Muscle of leg (tissue), 11 donors: ENCODE data around the gene UNC45A. TPM values are rescaled to one million over a fixed set of nuclear protein-coding genes. Genes with fewer than 3 reads are reported as not detected.

Source experiments
- DNase-seq: peaks from one replicate; pipeline ENCODE4 v3.0.0; 2013
- H3K27ac ChIP-seq: one replicate; pipeline ENCODE4 v1.5.1; 2013; ENCODE audit warnings: mild to moderate bottlenecking, low read length, control low read depth
- H3K27me3 ChIP-seq: one replicate; pipeline ENCODE4 v1.6.1; 2013; ENCODE audit warnings: low read length; ENCODE audit not compliant: control insufficient read depth, insufficient read depth
- H3K36me3 ChIP-seq: one replicate; pipeline ENCODE4 v1.6.1; 2013; ENCODE audit warnings: low read length; ENCODE audit not compliant: control insufficient read depth, insufficient read depth
- H3K4me1 ChIP-seq: one replicate; pipeline ENCODE4 v1.6.1; 2013; ENCODE audit warnings: low read length; ENCODE audit not compliant: control insufficient read depth, insufficient read depth
- H3K4me3 ChIP-seq: one replicate; pipeline ENCODE4 v1.5.1; 2013; ENCODE audit warnings: low read length, control low read depth
- H3K9me3 ChIP-seq: replicated peaks from 2 replicates; pipeline ENCODE4 v1.6.1; 2013; ENCODE audit warnings: low read depth, low read length; ENCODE audit not compliant: control insufficient read depth
- WGBS: methylation state at CpG from one replicate; pipeline ENCODE4 v1.1.5; 2013; ENCODE audit warnings: missing lambda C conversion rate; ENCODE audit not compliant: insufficient coverage; 5-methylcytosine and 5-hydroxymethylcytosine counted together
- polyA plus RNA-seq, 8 donors: library from polyadenylated mRNA; unstranded; fragments of 120-200 nt; gene quantifications; one replicate each; pipeline versions ENCODE4 v1.2.1 to v1.2.3, GENCODE V29; 2013; ENCODE audit warnings: inconsistent platforms in 1 of 8, low replicate concordance in 1 of 8; ENCODE audit not compliant: insufficient read length in 8 of 8, insufficient read depth in 1 of 8
- total RNA-seq: library from RNA; stranded (reverse); fragments of 120-200 nt; gene quantifications from one replicate; pipeline ENCODE4 v1.2.4, GENCODE V29; 2013

UNC45A gene
- total and polyA plus RNA-seq, 9 donors = 22.7 to 39.9 (median 29.4) TPM

DNA sequence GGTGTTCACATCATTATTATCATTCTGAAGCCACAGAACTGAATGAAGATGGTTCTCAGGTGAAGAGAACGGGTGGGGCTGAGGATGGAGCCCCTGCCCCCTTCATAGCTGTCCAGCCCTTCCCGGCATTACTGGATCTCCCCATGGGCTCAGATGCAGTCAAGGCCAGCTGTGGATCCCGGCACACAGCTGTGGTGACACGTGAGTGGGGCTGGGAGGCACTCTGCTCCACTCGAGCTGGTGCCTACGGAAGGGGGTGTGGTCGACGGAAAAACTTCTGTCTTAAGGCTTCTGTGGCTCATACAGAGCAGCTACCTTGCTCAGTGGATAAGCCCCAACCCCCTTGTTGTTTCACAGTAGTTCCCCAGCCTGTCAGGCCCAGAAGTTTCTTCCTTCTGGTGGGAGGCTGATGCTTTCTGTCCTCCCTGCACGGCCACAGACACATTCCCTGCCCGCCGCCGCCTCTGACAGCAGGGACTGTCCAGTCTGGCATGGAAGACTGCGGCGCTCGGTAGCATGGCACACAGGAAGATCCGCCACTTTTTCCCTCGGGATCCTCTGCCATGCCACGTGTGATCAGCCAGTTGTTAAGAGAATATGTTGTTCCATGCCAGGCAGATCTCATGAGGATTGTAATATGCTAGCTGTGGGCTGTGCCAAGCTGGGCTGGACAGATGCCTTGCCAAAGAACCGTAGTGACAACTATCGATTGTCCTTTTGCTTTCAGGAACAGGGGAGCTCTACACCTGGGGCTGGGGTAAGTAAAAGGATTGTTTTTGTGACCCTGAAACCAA, 25.4 kb downstream of the UNC45A start:
- peak; percentile 41 for DNase-seq
- Histone ChIP-seq H3K27me3 (no peaks in the 10 kb centered on the region), H3K9me3 (no peaks in the 10 kb centered on the region), H3K4me1 (peaks cover 51% of the 10 kb centered on the region), H3K4me3 (no peak overlapping the region), H3K36me3 (peaks cover 38% of the 10 kb centered on the region), H3K27ac (peak overlapping the region; percentile 82)
- WGBS = 71% methylated on average over 16 of the region's 20 CpGs

DNA sequence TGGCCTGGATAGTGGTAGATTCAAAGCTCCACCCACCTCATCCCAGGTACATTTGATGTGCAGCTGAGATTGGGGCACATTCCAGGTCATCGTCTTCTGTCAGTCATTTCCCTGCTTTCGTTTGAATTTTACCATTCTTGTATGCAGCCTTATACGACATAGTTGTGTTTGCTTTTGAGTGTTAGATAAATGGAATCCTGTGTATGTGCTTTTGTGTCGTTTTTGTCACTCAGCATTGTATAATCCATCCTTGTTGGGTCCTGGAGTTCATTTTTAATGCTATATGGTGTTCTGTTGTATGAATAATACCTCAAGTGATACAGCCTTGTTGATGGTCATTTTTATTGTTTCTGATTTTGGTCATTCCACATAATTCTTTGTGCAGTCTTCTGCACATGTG, 26.9 kb downstream of the UNC45A start:
- Histone ChIP-seq H3K9me3 (no peaks in the 10 kb centered on the region), H3K4me3 (no peak overlapping the region), H3K27me3 (no peaks in the 10 kb centered on the region), H3K27ac (no peak overlapping the region), H3K4me1 (peaks cover 42% of the 10 kb centered on the region), H3K36me3 (peaks cover 49% of the 10 kb centered on the region)
- no CpG with 5 or more reads among the region's 4 CpGs for WGBS
- DNase-seq = no peak

DNA sequence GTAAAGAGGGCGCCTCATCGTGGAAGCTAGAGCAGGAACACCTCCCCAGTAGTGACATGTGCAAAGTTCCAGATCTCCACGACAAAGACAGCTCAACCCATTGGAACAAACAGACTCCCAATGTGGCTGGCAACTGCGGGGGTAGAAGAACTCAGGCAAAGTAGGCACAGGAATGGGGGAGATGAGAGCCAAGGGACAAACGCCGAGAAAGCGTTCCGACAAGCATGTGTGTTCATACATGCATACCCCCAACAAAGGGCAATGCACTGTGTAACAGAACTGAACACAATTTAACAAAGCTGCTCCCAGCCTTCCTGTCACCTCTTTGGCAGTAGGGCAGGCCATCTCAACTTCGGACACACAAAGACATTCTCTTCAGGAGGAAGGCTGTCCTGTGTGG, 31.2 kb downstream of the UNC45A start:
- no peaks in the 10 kb centered on the region for H3K9me3 ChIP-seq
- no peak for DNase-seq
- H3K27ac ChIP-seq = no peak overlapping the region
- peaks cover 72% of the 10 kb centered on the region for H3K36me3 ChIP-seq
- H3K27me3 ChIP-seq = no peaks in the 10 kb centered on the region
- peaks cover 2% of the 10 kb centered on the region for H3K4me1 ChIP-seq
- no peak overlapping the region for H3K4me3 ChIP-seq
- 95% methylated on average over 4 of the region's 9 CpGs for WGBS

DNA sequence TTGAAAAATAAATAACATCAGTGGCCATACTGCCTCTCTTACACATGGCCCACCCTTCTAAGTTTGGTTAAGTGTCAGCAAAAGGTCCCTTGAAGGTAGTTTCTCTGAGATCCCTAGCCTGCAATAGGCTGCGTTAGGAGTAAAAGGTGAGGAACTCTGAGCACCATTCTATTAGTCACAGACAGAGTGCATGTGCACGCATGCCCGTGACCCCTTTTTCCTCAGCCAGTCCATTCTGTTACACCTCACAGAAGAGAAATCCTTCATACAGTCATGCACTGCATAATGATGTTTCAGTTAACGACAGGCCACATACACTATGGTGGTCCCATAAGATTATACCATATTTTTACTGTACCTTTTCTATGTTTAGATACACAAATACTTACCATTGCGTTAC, 32.1 kb downstream of the UNC45A start:
- WGBS = 75% methylated on average over 2 of the region's 5 CpGs
- H3K4me3 ChIP-seq = no peak overlapping the region
- no peak for DNase-seq
- H3K4me1 ChIP-seq = no peaks in the 10 kb centered on the region
- H3K27ac ChIP-seq = no peak overlapping the region
- H3K9me3 ChIP-seq = no peaks in the 10 kb centered on the region
- no peaks in the 10 kb centered on the region for H3K27me3 ChIP-seq
- H3K36me3 ChIP-seq = peaks cover 65% of the 10 kb centered on the region

- Histone ChIP-seq H3K27ac (no peak overlapping the region), H3K4me3 (no peak overlapping the region), H3K4me1 (no peaks in the 10 kb centered on the region), H3K9me3 (no peaks in the 10 kb centered on the region), H3K36me3 (peaks cover 68% of the 10 kb centered on the region), H3K27me3 (no peaks in the 10 kb centered on the region)
- no peak for DNase-seq
- no CpG with 5 or more reads among the region's 1 CpG for WGBS
Measured at GRCh38 chr15:90968434-90968833, 33.3 kb downstream of the UNC45A start.

- no peaks in the 10 kb centered on the region for H3K27me3 ChIP-seq
- peaks cover 72% of the 10 kb centered on the region for H3K36me3 ChIP-seq
- H3K4me3 ChIP-seq = no peak overlapping the region
- no peak overlapping the region for H3K27ac ChIP-seq
- WGBS = 91% methylated on average over 5 of the region's 7 CpGs
- no peaks in the 10 kb centered on the region for H3K9me3 ChIP-seq
- DNase-seq = no peak
- no peaks in the 10 kb centered on the region for H3K4me1 ChIP-seq
Measured at GRCh38 chr15:90970274-90970673, 35.2 kb downstream of the UNC45A start.

- H3K4me3 ChIP-seq = no peak overlapping the region
- H3K9me3 ChIP-seq = no peaks in the 10 kb centered on the region
- peaks cover 65% of the 10 kb centered on the region for H3K36me3 ChIP-seq
- DNase-seq = no peak
- WGBS = no CpG with 5 or more reads among the region's 5 CpGs
- H3K27ac ChIP-seq = no peak overlapping the region
- H3K4me1 ChIP-seq = no peaks in the 10 kb centered on the region
- H3K27me3 ChIP-seq = no peaks in the 10 kb centered on the region
Measured at GRCh38 chr15:90972133-90972532, 37.0 kb downstream of the UNC45A start.

- H3K27me3 ChIP-seq = no peaks in the 10 kb centered on the region
- 92% methylated on average over 20 of the region's 21 CpGs for WGBS
- H3K36me3 ChIP-seq = peaks cover 58% of the 10 kb centered on the region
- no peak for DNase-seq
- no peaks in the 10 kb centered on the region for H3K9me3 ChIP-seq
- no peak overlapping the region for H3K4me3 ChIP-seq
- H3K4me1 ChIP-seq = no peaks in the 10 kb centered on the region
- no peak overlapping the region for H3K27ac ChIP-seq
Measured at GRCh38 chr15:90974216-90974615, 39.1 kb downstream of the UNC45A start.

GRCh38 chr15:90979582-90979981, 44.5 kb downstream of the UNC45A start:
- no peak overlapping the region for H3K4me3 ChIP-seq
- peaks cover 62% of the 10 kb centered on the region for H3K36me3 ChIP-seq
- H3K4me1 ChIP-seq = no peaks in the 10 kb centered on the region
- no peak for DNase-seq
- H3K27ac ChIP-seq = no peak overlapping the region
- H3K9me3 ChIP-seq = no peaks in the 10 kb centered on the region
- H3K27me3 ChIP-seq = no peaks in the 10 kb centered on the region
- no CpG with 5 or more reads among the region's 1 CpG for WGBS

GRCh38 chr15:90981681-90982080, 46.6 kb downstream of the UNC45A start:
- Histone ChIP-seq H3K4me1 (no peaks in the 10 kb centered on the region), H3K36me3 (peaks cover 54% of the 10 kb centered on the region), H3K27ac (no peak overlapping the region), H3K27me3 (no peaks in the 10 kb centered on the region), H3K9me3 (no peaks in the 10 kb centered on the region), H3K4me3 (no peak overlapping the region)
- DNase-seq = no peak
- 100% methylated on average over 1 of the region's 6 CpGs for WGBS

DNA sequence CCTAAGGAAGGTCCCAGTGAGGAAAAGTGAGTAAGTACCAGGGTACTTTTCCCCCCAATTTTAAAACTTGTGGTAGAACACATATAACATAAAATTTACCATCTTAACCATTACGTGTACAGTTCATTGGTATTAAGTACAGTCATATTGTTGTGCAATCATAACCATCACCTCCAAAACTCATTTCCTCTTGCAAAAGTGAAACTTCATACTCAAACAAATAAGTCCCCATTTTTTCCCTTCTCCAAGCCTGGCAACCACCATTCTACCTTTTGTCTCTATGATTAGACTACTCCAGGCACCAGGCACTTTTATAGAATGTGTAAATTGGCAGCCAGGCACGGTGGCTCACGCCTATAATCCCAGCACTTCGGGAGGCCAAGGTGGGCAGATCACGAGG, 47.0 kb downstream of the UNC45A start:
- Histone ChIP-seq H3K27me3 (no peaks in the 10 kb centered on the region), H3K4me3 (no peak overlapping the region), H3K9me3 (no peaks in the 10 kb centered on the region), H3K4me1 (no peaks in the 10 kb centered on the region), H3K27ac (no peak overlapping the region), H3K36me3 (peaks cover 54% of the 10 kb centered on the region)
- DNase-seq = no peak
- 100% methylated on average over 4 of the region's 5 CpGs for WGBS
